IMR-90 (cell line): ENCODE data around the gene APLF. TPM values are rescaled to one million over a fixed set of nuclear protein-coding genes. Genes with fewer than 3 reads are reported as not detected.

Experiments
- ATAC-seq: fragments of 200-7000 bp; cut with Tn5 transposase; 2 replicates; pipeline ENCODE4 v1.9.1; 2020; ENCODE audit warnings: low read depth, mild to moderate bottlenecking, moderate library complexity
- BruUV-seq: library from RNA; stranded (reverse); fragments of 400-500 nt; replicated peaks from 2 replicates; lab custom pipeline; 2021; lab: Mats Ljungman, UMichigan
- CTCF ChIA-PET: fragments of 300-600 bp; formaldehyde crosslinking; extraction: SDS; loops from one replicate; lab custom pipeline; 2021; ENCODE audit warnings: antibody characterized with exemption; lab: Yijun Ruan, JAX
- POLR2A ChIA-PET: fragments of 300-600 bp; sonication (Branson Sonifier 250); formaldehyde crosslinking; loops from one replicate; lab custom pipeline; 2022; ENCODE audit warnings: antibody characterized with exemption; ENCODE audit not compliant: unreplicated experiment; lab: Charles Lee
- DNase-seq: peaks from one replicate; pipeline ENCODE4 v3.0.0; 2013
- H2AFZ ChIP-seq: replicated peaks from 2 replicates; pipeline ENCODE3; 2013; ENCODE audit warnings: low read length, mild to moderate bottlenecking; ENCODE audit not compliant: poor library complexity
- H2AK5ac ChIP-seq: 2 replicates; pipeline ENCODE4 v1.6.1; 2013; ENCODE audit warnings: low read depth, low read length, inconsistent platforms
- H2AK9ac ChIP-seq: replicated peaks from 2 replicates; pipeline ENCODE3; 2013; ENCODE audit warnings: mild to moderate bottlenecking, low read depth, low read length, moderate library complexity; ENCODE audit not compliant: poor library complexity
- H2BK120ac ChIP-seq: 2 replicates; pipeline ENCODE4 v1.6.1; 2013; ENCODE audit warnings: low read depth, low read length, inconsistent platforms
- H2BK15ac ChIP-seq: 3 replicates; pipeline ENCODE4 v1.6.1; 2013; ENCODE audit warnings: low read depth, low read length, inconsistent platforms
- H2BK20ac ChIP-seq: 2 replicates; pipeline ENCODE4 v1.6.1; 2013; ENCODE audit warnings: low read depth, mild to moderate bottlenecking, inconsistent platforms, low read length, moderate library complexity
- H2BK5ac ChIP-seq: 2 replicates; pipeline ENCODE4 v1.6.1; 2013; ENCODE audit warnings: mild to moderate bottlenecking, low read depth, low read length, inconsistent platforms; ENCODE audit not compliant: poor library complexity, severe bottlenecking
- H3K14ac ChIP-seq: replicated peaks from 2 replicates; pipeline ENCODE4 v1.6.1; 2013; ENCODE audit warnings: low read depth, low read length, inconsistent platforms
- H3K18ac ChIP-seq: 2 replicates; pipeline ENCODE4 v1.6.1; 2013; ENCODE audit warnings: low read depth, low read length, control low read depth
- H3K23ac ChIP-seq: 2 replicates; pipeline ENCODE4 v1.6.1; 2013; ENCODE audit warnings: low read depth, low read length, inconsistent platforms
- H3K27ac ChIP-seq: 2 replicates; pipeline ENCODE4 v1.5.1; 2013; ENCODE audit warnings: mild to moderate bottlenecking, control low read depth, low read length; ENCODE audit not compliant: insufficient read depth
- H3K27me3 ChIP-seq: 2 replicates; pipeline ENCODE4 v1.6.1; 2013; ENCODE audit warnings: low read length; ENCODE audit not compliant: control insufficient read depth, insufficient read depth
- H3K36me3 ChIP-seq: 2 replicates; pipeline ENCODE4 v1.6.1; 2013; ENCODE audit warnings: low read length, mixed read lengths; ENCODE audit not compliant: control insufficient read depth, insufficient read depth
- H3K4ac ChIP-seq: 2 replicates; pipeline ENCODE4 v1.6.1; 2013; ENCODE audit warnings: low read depth, low read length, inconsistent platforms
- H3K4me1 ChIP-seq: 2 replicates; pipeline ENCODE4 v1.6.1; 2013; ENCODE audit warnings: low read length, mixed read lengths; ENCODE audit not compliant: control insufficient read depth, insufficient read depth
- H3K4me2 ChIP-seq: 2 replicates; pipeline ENCODE4 v1.6.1; 2013; ENCODE audit warnings: low read depth, mild to moderate bottlenecking, control low read depth, low read length, moderate library complexity
- H3K4me3 ChIP-seq: 2 replicates; pipeline ENCODE4 v1.5.1; 2013; ENCODE audit warnings: low read depth, mild to moderate bottlenecking, control low read depth, low read length, moderate library complexity; ENCODE audit not compliant: insufficient read depth
- H3K56ac ChIP-seq: 2 replicates; pipeline ENCODE4 v1.6.1; 2013; ENCODE audit warnings: low read length, inconsistent platforms; ENCODE audit not compliant: insufficient read depth; ENCODE audit errors: extremely low read depth
- H3K79me1 ChIP-seq, 2 experiments: 2 replicates each; pipeline ENCODE4 v1.6.1; 2013; ENCODE audit warnings: low read length in 2 of 2, inconsistent platforms in 1 of 2, low read depth in 1 of 2
- H3K9ac ChIP-seq: 2 replicates; pipeline ENCODE4 v1.6.1; 2013; ENCODE audit warnings: low read depth, low read length, control low read depth
- H3K9me1 ChIP-seq: 2 replicates; pipeline ENCODE4 v1.6.1; 2013; ENCODE audit warnings: low read length, inconsistent platforms; ENCODE audit not compliant: insufficient read depth
- H3K9me3 ChIP-seq: 2 replicates; pipeline ENCODE4 v1.6.1; 2013; ENCODE audit warnings: low read length; ENCODE audit not compliant: control insufficient read depth, insufficient read depth
- H4K20me1 ChIP-seq: 2 replicates; pipeline ENCODE4 v1.6.1; 2013; ENCODE audit warnings: low read length, inconsistent platforms; ENCODE audit not compliant: insufficient read depth
- H4K5ac ChIP-seq: 2 replicates; pipeline ENCODE4 v1.6.1; 2013; ENCODE audit warnings: mild to moderate bottlenecking, low read depth, low read length, control low read depth
- H4K8ac ChIP-seq, 2 experiments: 2 replicates each; pipeline ENCODE4 v1.6.1; 2013; ENCODE audit warnings: low read depth in 2 of 2, low read length in 2 of 2, control low read depth in 1 of 2, inconsistent platforms in 1 of 2
- H4K91ac ChIP-seq: 2 replicates; pipeline ENCODE4 v1.6.1; 2013; ENCODE audit warnings: low read depth, low read length, inconsistent platforms; ENCODE audit not compliant: insufficient read depth
- CEBPB ChIP-seq: IDR thresholded peaks from 2 replicates; pipeline ENCODE4 v1.6.1; 2012; ENCODE audit warnings: low read depth, low read length, improper control_type of control experiment
- CHD1 ChIP-seq: IDR thresholded peaks from 2 replicates; pipeline ENCODE4 v1.6.1; 2012; ENCODE audit warnings: low read depth, low read length, improper control_type of control experiment
- MAFK ChIP-seq: IDR thresholded peaks from 2 replicates; pipeline ENCODE4 v1.6.1; 2012; ENCODE audit warnings: low read depth, low read length, improper control_type of control experiment
- MAZ ChIP-seq: IDR thresholded peaks from 2 replicates; pipeline ENCODE4 v1.6.1; 2012; ENCODE audit warnings: low read depth, mild to moderate bottlenecking, low read length, improper control_type of control experiment, moderate library complexity, borderline replicate concordance
- MXI1 ChIP-seq: IDR thresholded peaks from 2 replicates; pipeline ENCODE4 v1.6.1; 2012; ENCODE audit warnings: low read depth, mild to moderate bottlenecking, low read length, moderate library complexity, borderline replicate concordance
- NFE2L2 ChIP-seq: fragments of 150-350 bp; IDR thresholded peaks from 2 replicates; pipeline ENCODE4 v1.6.1; 2016; ENCODE audit warnings: low read depth, mild to moderate bottlenecking, low read length
- POLR2A ChIP-seq: IDR thresholded peaks from 2 replicates; pipeline ENCODE4 v1.6.1; 2012; ENCODE audit warnings: mild to moderate bottlenecking, low read depth, low read length
- RAD21 ChIP-seq: IDR thresholded peaks from 2 replicates; pipeline ENCODE4 v1.6.1; 2012; ENCODE audit warnings: low read length, improper control_type of control experiment
- RCOR1 ChIP-seq: IDR thresholded peaks from 2 replicates; pipeline ENCODE4 v1.6.1; 2012; ENCODE audit warnings: mild to moderate bottlenecking, low read length, improper control_type of control experiment; ENCODE audit not compliant: insufficient replicate concordance
- RFX5 ChIP-seq: IDR thresholded peaks from 2 replicates; pipeline ENCODE4 v1.8.0; 2012; ENCODE audit warnings: low read depth, mild to moderate bottlenecking, low read length, moderate library complexity
- SMC3 ChIP-seq: fragments of 150-350 bp; IDR thresholded peaks from 2 replicates; pipeline ENCODE4 v1.6.1; 2016; ENCODE audit warnings: low read depth, mild to moderate bottlenecking, antibody characterized with exemption, low read length, moderate library complexity
- dilution Hi-C: fragments of 300-500 bp; cut with HindIII; formaldehyde crosslinking; loops from one replicate; pipeline ENCODE4 v1.14.3; 2018; ENCODE audit warnings: low sequenced_read_pairs; ENCODE audit not compliant: unreplicated experiment
- in situ Hi-C: fragments of 300-500 bp; cut with MboI; formaldehyde crosslinking; loops from 3 replicates; pipeline ENCODE4 v1.14.3; 2019; ENCODE audit warnings: low sequenced_read_pairs, inconsistent platforms, mixed read lengths
- intact Hi-C: fragments of 100-400 bp; cut with micrococcal nuclease; formaldehyde crosslinking; loops from 2 replicates; pipeline ENCODE4 v1.10.0; 2022
- polyA plus RNA-seq, 3 experiments: library from polyadenylated mRNA; depleted of rRNA; stranded (reverse); fragments of >200 nt; gene quantifications; 2 replicates each; pipeline ENCODE4 v1.2.3, GENCODE V29; 2012; ENCODE audit warnings: low replicate concordance in 1 of 3
- total RNA-seq: library from RNA; depleted of rRNA; stranded (reverse); fragments of >200 nt; gene quantifications from 2 replicates; pipeline ENCODE4 v1.2.3, GENCODE V29; 2012
- TF ChIP-seq, protein P1 (sequence below): conservative IDR thresholded peaks from 2 replicates; pipeline ENCODE4 v1.5.1; 2012; ENCODE audit warnings: mild to moderate bottlenecking, low read depth, low read length, improper control_type of control experiment
- TF ChIP-seq, protein P2 (sequence below): fragments of 150-350 bp; IDR thresholded peaks from 2 replicates; pipeline ENCODE4 v1.6.1; 2016; ENCODE audit warnings: low read depth, mild to moderate bottlenecking, low read length, moderate library complexity, borderline replicate concordance

APLF gene
- total and polyA plus RNA-seq, 2 of the 4 experiments (the other 2 are of a cell fraction): 1.5 to 2.3 TPM

DNA sequence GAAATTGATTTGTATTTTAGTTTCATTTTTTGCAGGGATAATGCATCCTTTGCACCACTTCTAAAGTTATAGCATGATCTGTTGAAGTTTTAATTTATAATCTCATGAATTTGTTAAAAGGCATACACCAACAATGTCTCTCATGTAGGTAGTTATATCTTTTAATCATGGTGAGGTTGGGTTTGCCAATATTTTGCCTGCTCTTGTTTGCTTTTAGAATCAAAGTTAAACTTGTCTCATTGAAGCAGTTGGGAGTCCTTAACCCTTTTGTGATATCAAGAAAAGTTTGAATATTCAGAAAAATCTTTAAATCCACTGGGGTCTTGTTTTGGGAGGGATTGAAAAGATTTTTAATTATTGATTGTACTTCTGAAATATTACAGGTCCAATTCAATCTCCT lies 31.7 kb downstream of the APLF start:
- in situ Hi-C loops: loop anchor here (25.0 kb wide), 1 partner anchor 88 kb away; no protein-coding TSS in a partner anchor
- no peak overlapping the region for H2BK5ac ChIP-seq
- no peaks in the 10 kb centered on the region for H3K27me3 ChIP-seq
- no peak overlapping the region for H3K14ac ChIP-seq
- H3K9me3 ChIP-seq: peaks cover 4% of the 10 kb centered on the region
- no peak overlapping the region for H2BK15ac ChIP-seq
- dilution Hi-C loops: no loop called here
- POLR2A ChIA-PET: no interaction called here
- H3K4me3 ChIP-seq: no peak overlapping the region
- no peak overlapping the region for H2AK9ac ChIP-seq
- DNase-seq (no peak), ATAC-seq (no peak)
- no peak overlapping the region for H2AK5ac ChIP-seq
- no peak overlapping the region for H2BK120ac ChIP-seq
- no peak overlapping the region for H4K8ac ChIP-seq
- no peak overlapping the region for H3K27ac ChIP-seq
- H3K9ac ChIP-seq: no peak overlapping the region
- H2AFZ ChIP-seq: no peak overlapping the region
- no peak overlapping the region for H4K91ac ChIP-seq
- H3K9me1 ChIP-seq: no peaks in the 10 kb centered on the region
- H2BK20ac ChIP-seq: no peak overlapping the region
- H3K4me2 ChIP-seq: no peak overlapping the region
- H3K36me3 ChIP-seq: no peaks in the 10 kb centered on the region
- TF ChIP-seq CEBPB: no peak
- no peak for TF ChIP-seq POLR2A
- no peak for TF ChIP-seq MAFK
- TF ChIP-seq RAD21: no peak
- no peak for TF ChIP-seq MXI1
- TF ChIP-seq, protein P1, sequence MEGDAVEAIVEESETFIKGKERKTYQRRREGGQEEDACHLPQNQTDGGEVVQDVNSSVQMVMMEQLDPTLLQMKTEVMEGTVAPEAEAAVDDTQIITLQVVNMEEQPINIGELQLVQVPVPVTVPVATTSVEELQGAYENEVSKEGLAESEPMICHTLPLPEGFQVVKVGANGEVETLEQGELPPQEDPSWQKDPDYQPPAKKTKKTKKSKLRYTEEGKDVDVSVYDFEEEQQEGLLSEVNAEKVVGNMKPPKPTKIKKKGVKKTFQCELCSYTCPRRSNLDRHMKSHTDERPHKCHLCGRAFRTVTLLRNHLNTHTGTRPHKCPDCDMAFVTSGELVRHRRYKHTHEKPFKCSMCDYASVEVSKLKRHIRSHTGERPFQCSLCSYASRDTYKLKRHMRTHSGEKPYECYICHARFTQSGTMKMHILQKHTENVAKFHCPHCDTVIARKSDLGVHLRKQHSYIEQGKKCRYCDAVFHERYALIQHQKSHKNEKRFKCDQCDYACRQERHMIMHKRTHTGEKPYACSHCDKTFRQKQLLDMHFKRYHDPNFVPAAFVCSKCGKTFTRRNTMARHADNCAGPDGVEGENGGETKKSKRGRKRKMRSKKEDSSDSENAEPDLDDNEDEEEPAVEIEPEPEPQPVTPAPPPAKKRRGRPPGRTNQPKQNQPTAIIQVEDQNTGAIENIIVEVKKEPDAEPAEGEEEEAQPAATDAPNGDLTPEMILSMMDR: no peak
- TF ChIP-seq RCOR1: no peak
- TF ChIP-seq MAZ: no peak
- no peak for TF ChIP-seq RFX5
- TF ChIP-seq, protein P2, sequence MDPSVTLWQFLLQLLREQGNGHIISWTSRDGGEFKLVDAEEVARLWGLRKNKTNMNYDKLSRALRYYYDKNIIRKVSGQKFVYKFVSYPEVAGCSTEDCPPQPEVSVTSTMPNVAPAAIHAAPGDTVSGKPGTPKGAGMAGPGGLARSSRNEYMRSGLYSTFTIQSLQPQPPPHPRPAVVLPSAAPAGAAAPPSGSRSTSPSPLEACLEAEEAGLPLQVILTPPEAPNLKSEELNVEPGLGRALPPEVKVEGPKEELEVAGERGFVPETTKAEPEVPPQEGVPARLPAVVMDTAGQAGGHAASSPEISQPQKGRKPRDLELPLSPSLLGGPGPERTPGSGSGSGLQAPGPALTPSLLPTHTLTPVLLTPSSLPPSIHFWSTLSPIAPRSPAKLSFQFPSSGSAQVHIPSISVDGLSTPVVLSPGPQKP: no peak
- TF ChIP-seq CHD1: no peak
- no peak for TF ChIP-seq SMC3
- TF ChIP-seq NFE2L2: no peak
- intact Hi-C loops: no loop called here
- no peak overlapping the region for H3K18ac ChIP-seq
- H3K56ac ChIP-seq: no peak overlapping the region
- no peaks in the 10 kb centered on the region for H3K79me1 ChIP-seq
- H3K4me1 ChIP-seq: no peaks in the 10 kb centered on the region
- no peak overlapping the region for H3K23ac ChIP-seq
- CTCF ChIA-PET: interaction anchor here (2.0 kb wide), 1 partner anchor 11 kb away, joined by 10 read pairs; no protein-coding TSS in a partner anchor
- H3K4ac ChIP-seq: no peak overlapping the region
- no peak overlapping the region for H4K5ac ChIP-seq
- H4K20me1 ChIP-seq: no peaks in the 10 kb centered on the region
- no TSS peak for BruUV-seq
